H1 (cell line): ENCODE data around the gene UGT1A6. TPM values are rescaled to one million over a fixed set of nuclear protein-coding genes. Genes with fewer than 3 reads are reported as not detected.

Source experiments
- CBX8 ChIP-seq: fragments of 300-800, 300-1000 bp; sonication (generic); IDR thresholded peaks from 2 replicates; pipeline ENCODE4 v1.7.1; 2016; ENCODE audit warnings: low read depth, low read length, borderline replicate concordance
- SP1 ChIP-seq: IDR thresholded peaks from 2 replicates; pipeline ENCODE4 v1.6.1; 2011; ENCODE audit warnings: low read depth, low read length
- YY1 ChIP-seq: IDR thresholded peaks from 2 replicates; pipeline ENCODE4 v1.6.1; 2011; ENCODE audit warnings: low read depth, mild to moderate bottlenecking, low read length
- polyA plus RNA-seq, 7 experiments: library from polyadenylated mRNA; depleted of rRNA in 3 of 7; stranded (reverse) in 5 of 7; unstranded in 2 of 7; fragments of >200 nt in 5 of 7; fragments of 200-250 nt in 2 of 7; gene quantifications; 1 replicate in 5 of 7; 2 replicates in 1 of 7; 4 replicates in 1 of 7; pipeline versions ENCODE4 v1.2.1 to v1.2.3, GENCODE V29; 2011 to 2013; ENCODE audit warnings: missing spikeins in 2 of 7, mixed read lengths in 2 of 7
- total RNA-seq: library from RNA; stranded (reverse); fragmentation: NEBNext Ultra II Directional; extraction: Animal tissue kit (Norgen Biotek cat#: 25700); gene quantifications from 2 replicates; pipeline ENCODE4 v1.2.1, GENCODE V29; 2021

The UGT1A6 gene
- total and polyA plus RNA-seq, 2 of the 8 experiments (the other 6 are each of a cell fraction or from before 2014, with no cell fraction given): not detected

- TF ChIP-seq CBX8: no peak
- TF ChIP-seq YY1: no peak
- no peak for TF ChIP-seq SP1
Measured at GRCh38 chr2:233758849-233759248, 66.2 kb downstream of the UGT1A6 start (continued).
